Measurements from ENCODE around the gene SIGLEC5. TPM values are rescaled to one million over a fixed set of nuclear protein-coding genes. Genes with fewer than 3 reads are reported as not detected.

SIGLEC5 gene
- total RNA-seq: not detected in 2 replicates

GRCh38 chr19:51630315-51630714 is at the start of gene SIGLEC5:
Gene SIGLEC5 (minus strand): TSS chr19:51630401. CDS start chr19:51630335, 66 bp downstream.

GRCh38 chr19:51646730-51647129 is 16.5 kb upstream of the SIGLEC5 start, which contains the start of gene SIGLEC14:
Gene SIGLEC14 (minus strand): TSS chr19:51646825. CDS start chr19:51646759, 66 bp downstream.

GRCh38 chr19:51570962-51571575 is 59.1 kb downstream of the SIGLEC5 start, which contains the start of gene ZNF175:
Gene ZNF175 (plus strand): TSS chr19:51571283. CDS start chr19:51573330, 2,047 bp downstream.

Small RNA genes lying within 50 kb of the gene (small RNA-seq; reads per million reads assigned to genes)
- not detected for gene AC018755.2 (ENCODE audit: low replicate concordance)

Other genes starting within 250 kb of the SIGLEC5 start
- not detected in 2 replicates for gene LIM2, start 242.4 kb downstream of the SIGLEC5 start, total RNA-seq
- not detected in 2 replicates for gene C19orf84, start 239.8 kb downstream of the SIGLEC5 start, total RNA-seq
- gene SIGLEC10, start 212.8 kb downstream of the SIGLEC5 start, total RNA-seq: 0.14 TPM in 1 of 2 replicates, not detected in the other
- not detected in 2 replicates for gene SIGLEC8, start 171.9 kb downstream of the SIGLEC5 start, total RNA-seq
- not detected in 2 replicates for gene CEACAM18, start 151.9 kb downstream of the SIGLEC5 start, total RNA-seq
- not detected in 2 replicates for gene SIGLEC12, start 128.6 kb downstream of the SIGLEC5 start, total RNA-seq
- gene SIGLEC6, start 98.7 kb downstream of the SIGLEC5 start, total RNA-seq: not detected in 2 replicates
- 8.5 and 31.2 TPM in 2 replicates for gene ZNF175, start 59.1 kb downstream of the SIGLEC5 start, total RNA-seq
- gene SIGLEC14, start 16.4 kb upstream of the SIGLEC5 start, total RNA-seq: not detected in 2 replicates
- gene SPACA6, start 62.9 kb upstream of the SIGLEC5 start, total RNA-seq: 9.9 and 17.1 TPM in 2 replicates
- gene HAS1, start 93.6 kb upstream of the SIGLEC5 start, total RNA-seq: under 0.01 and 0.14 TPM in 2 replicates
- gene FPR1, start 121.5 kb upstream of the SIGLEC5 start, total RNA-seq: 0.44 and 0.86 TPM in 2 replicates
- gene FPR2, start 130.8 kb upstream of the SIGLEC5 start, total RNA-seq: not detected in 2 replicates
- 0.43 TPM in 1 of 2 replicates, not detected in the other for gene FPR3, start 164.8 kb upstream of the SIGLEC5 start, total RNA-seq

All from placental pericyte (primary cell).